Erythroblast (primary cell): Measurements from ENCODE around the gene FOXC1.

Source experiments
- DNase-seq, 2 experiments: peaks; one replicate each; lab custom pipeline; 2025; lab: John Stamatoyannopoulos, UW
- GATA1 ChIP-seq: IDR thresholded peaks from 2 replicates; pipeline ENCODE4 v1.6.1; 2011; ENCODE audit warnings: low read depth, mild to moderate bottlenecking, control low read depth, low read length, moderate library complexity
- POLR2A ChIP-seq: IDR thresholded peaks from 2 replicates; pipeline ENCODE4 v1.6.1; 2011; ENCODE audit warnings: mild to moderate bottlenecking, low read length

Gene FOXC1

GRCh38 chr6:1609648-1610496 lies at the start of gene FOXC1:
Gene FOXC1 (plus strand): TSS chr6:1609915. CDS start chr6:1610446, 531 bp downstream.
- peak; percentile 60 to 63 for DNase-seq
- TF ChIP-seq POLR2A, result no peak
- no peak for TF ChIP-seq GATA1

GRCh38 chr6:1560281-1561058 lies 49.2 kb upstream of the FOXC1 start:
- DNase-seq, result no peak
- no peak for TF ChIP-seq POLR2A
- no peak for TF ChIP-seq GATA1

- TF ChIP-seq GATA1 (no peak), POLR2A (no peak)
Observed at GRCh38 chr6:1561355-1561754, 48.4 kb upstream of the FOXC1 start.

GRCh38 chr6:1562171-1562955 lies 47.4 kb upstream of the FOXC1 start:
- no peak for TF ChIP-seq POLR2A
- no peak for TF ChIP-seq GATA1
- no peak for DNase-seq

More at GRCh38 chr6:1561355-1561754, 48.4 kb upstream of the FOXC1 start:
- DNase-seq, result peak in 1 of 2 experiments; percentile 8

GRCh38 chr6:1569377-1569776 lies 40.3 kb upstream of the FOXC1 start:
- TF ChIP-seq POLR2A (no peak), GATA1 (no peak)
- no peak for DNase-seq

- TF ChIP-seq GATA1 (no peak), POLR2A (no peak)
- DNase-seq, result no peak
Observed at GRCh38 chr6:1570848-1571247, 38.9 kb upstream of the FOXC1 start.

GRCh38 chr6:1572892-1573291 lies 36.8 kb upstream of the FOXC1 start:
- TF ChIP-seq GATA1 (no peak), POLR2A (no peak)
- no peak for DNase-seq

- no peak for DNase-seq
- no peak for TF ChIP-seq POLR2A
- TF ChIP-seq GATA1, result no peak
Observed at GRCh38 chr6:1574083-1574761, 35.5 kb upstream of the FOXC1 start.

- DNase-seq, result no peak
- TF ChIP-seq POLR2A, result no peak
- TF ChIP-seq GATA1, result no peak
Observed at GRCh38 chr6:1574890-1575209, 34.9 kb upstream of the FOXC1 start.

GRCh38 chr6:1575210-1576041 lies 34.3 kb upstream of the FOXC1 start:
- TF ChIP-seq POLR2A (no peak), GATA1 (no peak)
- no peak for DNase-seq

- DNase-seq, result no peak
- TF ChIP-seq POLR2A (no peak), GATA1 (no peak)
Observed at GRCh38 chr6:1576166-1576565, 33.5 kb upstream of the FOXC1 start.

GRCh38 chr6:1576711-1577110 lies 33.0 kb upstream of the FOXC1 start:
- DNase-seq, result no peak
- TF ChIP-seq POLR2A (no peak), GATA1 (no peak)
